Endothelial cell of umbilical vein (primary cell): Measurements from ENCODE around the gene AKAP1. TPM values are rescaled to one million over a fixed set of nuclear protein-coding genes. Genes with fewer than 3 reads are reported as not detected.

ENCODE experiments used
- BruUV-seq: library from RNA; stranded (reverse); fragments of 400-500 nt; replicated peaks from 2 replicates; lab custom pipeline; 2021; lab: Mats Ljungman, UMichigan
- CTCF ChIA-PET: fragments of 300-600, 350-600 bp; sonication (Branson Sonifier 250); formaldehyde crosslinking; loops from one replicate; lab custom pipeline; 2021; ENCODE audit warnings: antibody characterized with exemption, inconsistent platforms; lab: Charles Lee
- POLR2A ChIA-PET: fragments of 300-600, 350-600 bp; sonication (Branson Sonifier 250); formaldehyde crosslinking; loops from one replicate; lab custom pipeline; 2021; ENCODE audit warnings: antibody characterized with exemption, inconsistent platforms; lab: Charles Lee
- DNase-seq: peaks from one replicate; pipeline ENCODE4 v3.0.0-alpha.2; 2011; ENCODE audit warnings: low read depth, low spot score
- FAIRE-seq: peaks from 2 replicates; lab custom pipeline; 2011; peaks lifted over from hg19 to GRCh38; lab: Jason Lieb, UNC
- H2AFZ ChIP-seq: 2 replicates; pipeline ENCODE4 v1.6.0; 2012; ENCODE audit warnings: low read depth, low read length, control low read depth, inconsistent platforms
- H3K27ac ChIP-seq: 2 replicates; pipeline ENCODE4 v1.5.1; 2011; ENCODE audit warnings: low read depth, mild to moderate bottlenecking, control low read depth, low read length, moderate library complexity; ENCODE audit not compliant: insufficient read depth
- H3K27me3 ChIP-seq, 2 experiments: 2 replicates each; pipeline versions ENCODE4 v1.6.0 to v1.6.1; 2011; ENCODE audit warnings: low read length in 2 of 2, mixed read lengths in 1 of 2; ENCODE audit not compliant: control insufficient read depth in 2 of 2, insufficient read depth in 2 of 2
- H3K36me3 ChIP-seq, 2 experiments: 2 replicates in 1 of 2; 3 replicates in 1 of 2; pipeline ENCODE4 v1.5.1; 2011; ENCODE audit warnings: low read length in 2 of 2, mild to moderate bottlenecking in 1 of 2, moderate library complexity in 1 of 2; ENCODE audit not compliant: control insufficient read depth in 2 of 2, insufficient read depth in 2 of 2; ENCODE audit errors: extremely low read depth in 1 of 2
- H3K4me1 ChIP-seq: 3 replicates; pipeline ENCODE4 v1.5.1; 2011; ENCODE audit warnings: mild to moderate bottlenecking, low read length; ENCODE audit not compliant: control insufficient read depth, insufficient read depth; ENCODE audit errors: extremely low read depth
- H3K4me2 ChIP-seq: 2 replicates; pipeline ENCODE4 v1.6.1; 2011; ENCODE audit warnings: low read length, control low read depth, mixed read lengths; ENCODE audit not compliant: insufficient read depth
- H3K4me3 ChIP-seq, 3 experiments: fragments of 200-600 bp in 1 of 3; sonication (generic), shearing (Covaris generic) in 1 of 3; replicated peaks in 1 of 3; 2 replicates each; pipeline ENCODE4 v1.5.1; 2011 to 2016; ENCODE audit warnings: control low read depth in 3 of 3, low read length in 3 of 3, mild to moderate bottlenecking in 2 of 3, inconsistent platforms in 1 of 3, low read depth in 1 of 3, moderate library complexity in 1 of 3; ENCODE audit not compliant: insufficient read depth in 1 of 3
- H3K79me2 ChIP-seq: 2 replicates; pipeline ENCODE4 v1.6.0; 2012; ENCODE audit warnings: low read length, inconsistent platforms; ENCODE audit not compliant: control insufficient read depth, insufficient read depth
- H3K9ac ChIP-seq: replicated peaks from 2 replicates; pipeline ENCODE3; 2011; ENCODE audit warnings: low read length, control low read depth; ENCODE audit not compliant: insufficient read depth; ENCODE audit errors: extremely low read depth
- H3K9me1 ChIP-seq: replicated peaks from 3 replicates; pipeline ENCODE4 v1.6.0; 2011; ENCODE audit warnings: mild to moderate bottlenecking, low read length; ENCODE audit not compliant: control insufficient read depth, insufficient read depth; ENCODE audit errors: extremely low read depth
- H3K9me3 ChIP-seq: replicated peaks from 2 replicates; pipeline ENCODE4 v1.5.1; 2012; ENCODE audit warnings: low read length, inconsistent platforms; ENCODE audit not compliant: control insufficient read depth, insufficient read depth
- H4K20me1 ChIP-seq: replicated peaks from 2 replicates; pipeline ENCODE3; 2011; ENCODE audit warnings: mild to moderate bottlenecking, low read length; ENCODE audit not compliant: control insufficient read depth, insufficient read depth; ENCODE audit errors: extremely low read depth
- EZH2 ChIP-seq: IDR thresholded peaks from 2 replicates; pipeline ENCODE4 v1.6.1; 2012; ENCODE audit warnings: borderline replicate concordance, low read depth, mild to moderate bottlenecking, moderate library complexity, low read length, inconsistent platforms; ENCODE audit not compliant: severe bottlenecking
- FOS ChIP-seq: IDR thresholded peaks from 2 replicates; pipeline ENCODE4 v1.6.1; 2011; ENCODE audit warnings: mild to moderate bottlenecking, low read length, moderate library complexity, borderline replicate concordance; ENCODE audit not compliant: insufficient read depth
- GATA2 ChIP-seq: IDR thresholded peaks from 2 replicates; pipeline ENCODE4 v1.7.0; 2011; ENCODE audit warnings: low read depth, mild to moderate bottlenecking, moderate library complexity, mixed read lengths, low read length; ENCODE audit not compliant: insufficient read length, insufficient read depth
- JUN ChIP-seq: IDR thresholded peaks from 2 replicates; pipeline ENCODE4 v1.6.1; 2011; ENCODE audit warnings: borderline replicate concordance, low read depth; ENCODE audit not compliant: insufficient read length, insufficient read depth
- MYC ChIP-seq: IDR thresholded peaks from one replicate; pipeline ENCODE4 v1.6.1; 2011; ENCODE audit warnings: mild to moderate bottlenecking, low read depth, low read length
- POLR2A ChIP-seq: IDR thresholded peaks from 2 replicates; pipeline ENCODE4 v1.6.1; 2012; ENCODE audit warnings: low read depth, mild to moderate bottlenecking, control low read depth, low read length
- POLR2AphosphoS5 ChIP-seq: IDR thresholded peaks from 2 replicates; pipeline ENCODE4 v1.6.1; 2012; ENCODE audit warnings: low read depth, mild to moderate bottlenecking, control low read depth, low read length, moderate library complexity; ENCODE audit not compliant: insufficient read depth
- dilution Hi-C: fragments of 300-500 bp; cut with MboI; formaldehyde crosslinking; loops from one replicate; pipeline ENCODE4 v1.15.0; 2019; ENCODE audit warnings: low sequenced_read_pairs; ENCODE audit not compliant: extremely low pct_ligation_motif_present
- intact Hi-C: fragments of 100-400 bp; cut with micrococcal nuclease; formaldehyde crosslinking; loops from one replicate; pipeline ENCODE4 v1.10.0; 2022
- polyA plus RNA-seq, 4 experiments: library from polyadenylated mRNA; depleted of rRNA in 3 of 4; stranded (reverse) in 3 of 4; unstranded in 1 of 4; fragments of >200 nt; gene quantifications; 2 replicates each; pipeline versions ENCODE4 v1.2.1 to v1.2.3, GENCODE V29; 2011 to 2012; ENCODE audit warnings: missing spikeins in 1 of 4
- total RNA-seq: library from RNA; stranded (reverse); gene quantifications from 2 replicates; pipeline ENCODE4 v1.2.3, GENCODE V29; 2021
- TF ChIP-seq, protein P1 (sequence below), 2 donors: IDR thresholded peaks; 1 replicate in 1 of 2; 2 replicates in 1 of 2; pipeline ENCODE4 v1.5.1; 2011; ENCODE audit warnings: low read length in 2 of 2, mild to moderate bottlenecking in 2 of 2, moderate library complexity in 2 of 2, control low read depth in 1 of 2, inconsistent platforms in 1 of 2, low read depth in 1 of 2; ENCODE audit not compliant: insufficient read depth in 1 of 2; ENCODE audit errors: extremely low read depth in 1 of 2
- TF ChIP-seq, protein P2 (sequence below): IDR thresholded peaks from 2 replicates; pipeline ENCODE4 v1.6.1; 2011; ENCODE audit not compliant: insufficient read depth, insufficient read length

AKAP1 gene
- total and polyA plus RNA-seq, 2 donors (not counting 3 experiments of a cell fraction or from before 2014, with no cell fraction given), result 20.9 to 27.7 TPM

DNA sequence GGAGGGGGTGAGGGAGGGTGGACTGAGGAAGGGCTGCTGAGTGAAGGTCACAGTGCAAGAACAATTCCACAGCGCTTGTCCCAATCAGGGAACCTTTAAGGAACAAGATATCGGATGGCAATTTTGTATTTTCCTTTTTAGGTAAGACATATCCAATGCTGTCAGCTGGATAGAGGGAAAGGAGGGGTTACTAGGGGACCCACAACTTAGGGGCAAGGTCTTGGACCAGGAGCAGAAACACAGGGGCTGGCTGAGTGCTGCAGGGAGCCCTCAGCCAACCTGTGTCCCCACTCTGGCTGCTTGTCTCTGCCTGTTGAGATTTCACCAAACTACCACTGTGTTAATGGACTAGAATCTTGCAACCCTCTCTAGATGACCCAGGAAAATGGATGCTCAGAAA is 47.6 kb downstream of the AKAP1 start:
- dilution Hi-C loops (no loop called here), intact Hi-C loops (no loop called here)
- no peak overlapping the region for H3K4me2 ChIP-seq
- no peaks in the 10 kb centered on the region for H3K79me2 ChIP-seq
- H3K9me3 ChIP-seq, result no peaks in the 10 kb centered on the region
- H3K27me3 ChIP-seq, result no peaks in the 10 kb centered on the region
- no peaks in the 10 kb centered on the region for H3K36me3 ChIP-seq
- H4K20me1 ChIP-seq, result no peaks in the 10 kb centered on the region
- H3K9ac ChIP-seq, result no peak overlapping the region
- H3K4me3 ChIP-seq, result no peak overlapping the region
- no peak for FAIRE-seq
- no TSS peak for BruUV-seq
- H3K4me1 ChIP-seq, result no peaks in the 10 kb centered on the region
- DNase-seq, result no peak
- ChIA-PET POLR2A (no interaction called here), CTCF (interaction anchor here (0.7 to 1.2 kb wide), 6 partner anchors 11 to 700 kb away, joined by 3 to 7 read pairs (median 4); no protein-coding TSS in a partner anchor)
- no peak overlapping the region for H2AFZ ChIP-seq
- H3K27ac ChIP-seq, result no peak overlapping the region
- no peaks in the 10 kb centered on the region for H3K9me1 ChIP-seq
- TF ChIP-seq, protein P1, sequence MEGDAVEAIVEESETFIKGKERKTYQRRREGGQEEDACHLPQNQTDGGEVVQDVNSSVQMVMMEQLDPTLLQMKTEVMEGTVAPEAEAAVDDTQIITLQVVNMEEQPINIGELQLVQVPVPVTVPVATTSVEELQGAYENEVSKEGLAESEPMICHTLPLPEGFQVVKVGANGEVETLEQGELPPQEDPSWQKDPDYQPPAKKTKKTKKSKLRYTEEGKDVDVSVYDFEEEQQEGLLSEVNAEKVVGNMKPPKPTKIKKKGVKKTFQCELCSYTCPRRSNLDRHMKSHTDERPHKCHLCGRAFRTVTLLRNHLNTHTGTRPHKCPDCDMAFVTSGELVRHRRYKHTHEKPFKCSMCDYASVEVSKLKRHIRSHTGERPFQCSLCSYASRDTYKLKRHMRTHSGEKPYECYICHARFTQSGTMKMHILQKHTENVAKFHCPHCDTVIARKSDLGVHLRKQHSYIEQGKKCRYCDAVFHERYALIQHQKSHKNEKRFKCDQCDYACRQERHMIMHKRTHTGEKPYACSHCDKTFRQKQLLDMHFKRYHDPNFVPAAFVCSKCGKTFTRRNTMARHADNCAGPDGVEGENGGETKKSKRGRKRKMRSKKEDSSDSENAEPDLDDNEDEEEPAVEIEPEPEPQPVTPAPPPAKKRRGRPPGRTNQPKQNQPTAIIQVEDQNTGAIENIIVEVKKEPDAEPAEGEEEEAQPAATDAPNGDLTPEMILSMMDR (IDR thresholded peaks at IDR 0.05; ENCODE audit: extremely low read depth in 1 of 2, insufficient read depth in 1 of 2, low read depth in 1 of 2, low read length in 2 of 2), result no peak
- TF ChIP-seq POLR2A, result no peak
- no peak for TF ChIP-seq EZH2
- no peak for TF ChIP-seq FOS
- no peak for TF ChIP-seq POLR2AphosphoS5

DNA sequence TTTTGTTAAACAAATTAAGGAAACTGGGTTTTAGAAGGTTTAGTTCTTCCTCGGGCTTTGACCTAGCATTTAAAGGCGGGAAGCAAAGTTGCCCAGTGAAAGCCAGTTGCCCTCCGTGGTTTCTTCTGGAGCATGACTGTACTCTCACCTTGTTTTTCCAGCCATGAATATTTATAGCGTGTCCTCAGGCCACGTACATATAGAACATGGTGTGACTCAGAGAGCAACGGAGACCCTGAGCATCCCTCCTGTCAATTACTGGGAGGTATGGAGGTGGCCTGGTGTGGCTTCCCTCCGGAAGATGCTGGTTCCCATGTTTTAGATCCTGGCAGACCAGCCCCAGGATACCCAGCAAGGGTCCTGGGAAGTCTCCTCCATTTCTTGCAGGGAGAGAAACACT is 48.4 kb downstream of the AKAP1 start:
- Histone ChIP-seq H3K36me3 (no peaks in the 10 kb centered on the region), H3K79me2 (no peaks in the 10 kb centered on the region), H3K9me3 (no peaks in the 10 kb centered on the region), H3K4me3 (no peak overlapping the region), H3K27me3 (no peaks in the 10 kb centered on the region), H3K27ac (no peak overlapping the region), H3K9me1 (no peaks in the 10 kb centered on the region), H3K4me1 (no peaks in the 10 kb centered on the region), H3K9ac (no peak overlapping the region), H3K4me2 (no peak overlapping the region), H2AFZ (no peak overlapping the region), H4K20me1 (no peaks in the 10 kb centered on the region)
- intact Hi-C loops (no loop called here), dilution Hi-C loops (no loop called here)
- no TSS peak for BruUV-seq
- ChIA-PET CTCF (interaction anchor here (0.7 to 2.0 kb wide), 8 partner anchors 10 to 979 kb away, joined by 3 to 7 read pairs (median 4); no protein-coding TSS in a partner anchor), POLR2A (no interaction called here)
- FAIRE-seq (no peak), DNase-seq (no peak)
- TF ChIP-seq, protein P1 (IDR thresholded peaks at IDR 0.05; ENCODE audit: extremely low read depth in 1 of 2, insufficient read depth in 1 of 2, low read depth in 1 of 2, low read length in 2 of 2), result no peak
- no peak for TF ChIP-seq POLR2A
- no peak for TF ChIP-seq JUN
- TF ChIP-seq EZH2, result no peak
- TF ChIP-seq GATA2, result no peak
- no peak for TF ChIP-seq POLR2AphosphoS5
- TF ChIP-seq MYC, result no peak
- TF ChIP-seq, protein P2, sequence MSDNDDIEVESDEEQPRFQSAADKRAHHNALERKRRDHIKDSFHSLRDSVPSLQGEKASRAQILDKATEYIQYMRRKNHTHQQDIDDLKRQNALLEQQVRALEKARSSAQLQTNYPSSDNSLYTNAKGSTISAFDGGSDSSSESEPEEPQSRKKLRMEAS, result no peak
- no peak for TF ChIP-seq FOS
